C4-2B (cell line): ENCODE measurements around the gene KIF26B.

Experiments
- H3K27ac ChIP-seq: fragments of 450-650 bp; 2 replicates; pipeline ENCODE4 v1.5.1; 2017
- CTCF ChIP-seq: fragments of 450-650 bp; conservative IDR thresholded peaks from 2 replicates; pipeline ENCODE4 v1.5.1; 2017; ENCODE audit warnings: mild to moderate bottlenecking
- ZFX ChIP-seq: fragments of 450-650 bp; IDR thresholded peaks from 2 replicates; pipeline ENCODE4 v1.6.1; 2017

The KIF26B gene

DNA sequence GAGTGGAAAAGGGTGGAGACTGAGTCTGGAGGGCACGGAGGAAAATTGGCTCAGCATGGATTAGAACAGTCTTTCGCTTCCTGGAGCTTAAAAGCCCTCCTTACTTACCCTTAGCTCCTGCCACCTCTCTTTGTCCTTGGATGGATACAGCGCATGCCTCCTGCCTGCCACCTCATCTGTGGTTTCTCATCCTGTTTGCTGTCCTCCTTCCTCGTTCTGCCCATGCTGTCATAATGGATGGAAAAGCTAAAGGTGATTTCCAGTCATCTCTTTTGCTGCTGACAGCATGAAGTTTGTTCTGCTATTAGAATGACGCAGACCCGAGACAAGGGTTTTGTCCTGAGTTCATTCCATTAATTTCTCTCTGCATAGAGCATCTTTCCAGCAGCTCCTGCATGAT lies 425.9 kb downstream of the KIF26B start:
- TF ChIP-seq CTCF: no peak
- H3K27ac ChIP-seq: no peak overlapping the region

- TF ChIP-seq CTCF (no peak), ZFX (no peak)
- no peak overlapping the region for H3K27ac ChIP-seq
These were observed 427.2 kb downstream of the KIF26B start for GRCh38 chr1:245582026-245582425.

DNA sequence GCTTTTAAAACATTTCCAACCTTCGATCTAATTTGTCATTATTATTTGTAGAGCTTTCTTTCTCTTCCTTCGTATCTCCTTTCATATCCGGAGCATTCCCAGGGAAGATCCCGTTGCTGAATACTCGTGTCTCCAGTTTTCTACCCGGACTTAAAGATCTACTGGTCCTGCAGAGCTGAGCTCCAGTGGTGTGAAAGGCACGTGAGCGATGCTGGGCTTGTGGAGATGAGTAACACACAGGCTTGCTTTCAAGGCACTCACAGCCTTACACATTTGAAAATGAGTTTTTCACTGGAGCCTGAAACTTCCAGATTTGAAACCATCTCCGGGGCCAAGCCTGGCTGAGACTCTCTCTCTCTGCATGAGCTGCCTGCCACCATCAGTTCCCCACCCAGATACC lies 428.3 kb downstream of the KIF26B start:
- TF ChIP-seq ZFX: no peak
- TF ChIP-seq CTCF: no peak
- H3K27ac ChIP-seq: no peak overlapping the region

DNA sequence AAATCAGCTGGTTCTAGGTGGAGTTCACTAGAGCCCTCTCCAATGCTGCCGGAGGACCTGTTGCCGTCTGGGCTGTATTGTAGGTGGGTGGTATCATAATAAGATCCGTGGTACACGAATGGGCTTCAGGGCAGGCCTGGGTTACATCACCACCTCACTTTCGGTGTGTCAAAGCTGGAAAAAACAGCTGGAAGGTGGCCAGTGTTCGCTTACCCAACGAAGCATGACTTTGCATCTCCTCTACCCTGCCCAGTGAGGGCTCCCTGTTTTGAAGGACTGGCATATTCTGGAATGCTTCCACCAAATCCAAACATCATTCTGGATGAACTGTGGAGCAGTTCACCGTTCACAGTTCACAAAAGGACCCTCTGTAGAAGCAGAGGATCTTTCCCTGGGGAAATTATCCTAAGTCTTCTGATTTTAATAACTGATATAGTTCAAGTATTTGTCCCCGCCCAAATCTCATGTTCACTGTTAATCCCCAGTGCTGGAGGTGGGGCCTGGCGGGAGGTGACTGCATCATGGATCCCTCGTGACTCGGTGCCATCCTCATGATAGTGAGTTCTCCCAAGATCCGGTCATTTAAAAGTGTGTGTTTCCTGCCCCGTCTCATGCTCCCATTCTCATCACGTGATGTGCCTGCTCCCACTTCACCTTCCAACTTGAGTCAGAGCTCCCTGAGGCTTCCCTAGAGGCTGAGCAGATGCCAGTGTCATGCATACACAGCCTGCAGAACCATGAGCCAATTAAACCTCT lies 429.0 kb downstream of the KIF26B start:
- no peak for TF ChIP-seq CTCF
- H3K27ac ChIP-seq: no peak overlapping the region

- TF ChIP-seq CTCF (no peak), ZFX (no peak)
- no peak overlapping the region for H3K27ac ChIP-seq
These were observed 430.6 kb downstream of the KIF26B start for GRCh38 chr1:245585252-245585959.

DNA sequence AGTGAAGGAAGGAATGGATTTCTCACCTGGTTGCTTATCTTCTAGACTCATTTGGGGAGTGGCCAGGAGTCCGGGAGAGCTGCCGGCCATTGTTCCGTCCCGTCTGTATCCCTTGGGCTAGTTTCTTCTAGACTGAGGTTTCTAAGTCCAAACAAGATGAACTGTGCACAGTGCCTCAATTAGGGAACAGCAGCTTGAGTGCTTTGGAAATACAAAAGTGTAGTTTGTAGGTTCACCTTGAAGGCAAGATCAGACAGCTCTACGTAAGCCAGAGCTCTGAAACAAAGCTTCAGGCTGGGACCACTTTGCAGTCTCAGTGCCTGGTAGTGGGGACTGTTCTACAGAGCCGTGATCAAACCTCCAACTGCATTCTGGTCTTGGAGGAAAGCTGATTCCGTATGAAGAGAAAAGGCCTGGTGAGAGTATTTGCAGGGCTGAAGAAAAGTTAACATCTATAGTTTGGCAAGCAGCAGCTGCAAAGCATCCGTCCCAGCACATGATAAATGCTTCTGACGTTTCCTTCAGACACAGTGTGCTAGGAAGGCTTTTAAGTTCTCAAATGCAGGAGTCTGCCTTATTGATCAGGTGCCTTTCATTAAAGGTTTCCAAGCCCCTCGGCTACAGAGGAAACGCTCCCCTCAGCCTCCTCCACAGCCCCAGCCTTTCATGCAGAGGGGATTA lies 432.8 kb downstream of the KIF26B start:
- H3K27ac ChIP-seq: no peak overlapping the region
- TF ChIP-seq ZFX: no peak
- no peak for TF ChIP-seq CTCF

DNA sequence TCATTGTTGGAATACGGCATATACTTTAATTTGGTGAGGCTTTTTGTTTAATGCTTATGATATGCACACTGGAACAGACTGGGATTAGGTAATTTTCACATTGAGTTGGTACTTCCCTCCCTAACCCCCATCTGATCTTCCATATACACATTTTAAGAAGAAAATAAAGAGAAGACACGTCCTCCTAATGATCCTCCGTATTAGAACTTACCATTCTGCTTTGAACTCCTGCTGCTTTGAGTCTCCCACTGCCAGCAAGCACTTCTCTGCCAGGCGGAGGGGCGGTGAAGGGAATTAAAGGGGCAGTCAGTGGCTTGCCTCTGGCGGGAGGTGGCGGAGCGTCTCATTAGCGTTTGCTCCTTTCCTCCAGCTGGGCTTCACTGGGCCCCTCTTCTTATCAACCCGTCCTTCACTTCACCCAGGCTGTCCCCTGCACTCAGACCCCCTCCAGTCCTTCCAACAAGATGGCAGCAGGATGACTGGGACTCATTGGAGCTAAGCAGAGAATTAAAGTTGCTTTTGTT lies 433.4 kb downstream of the KIF26B start:
- H3K27ac ChIP-seq: no peak overlapping the region
- TF ChIP-seq ZFX (no peak), CTCF (no peak)
